Measurements from ENCODE around the gene TRIM13.

TRIM13 gene

GRCh38 chr13:49996161-49996915 lies 504 bp upstream of the TRIM13 start:
- peak; percentile 90 for DNase-seq (ENCODE audit: low spot score)

DNA sequence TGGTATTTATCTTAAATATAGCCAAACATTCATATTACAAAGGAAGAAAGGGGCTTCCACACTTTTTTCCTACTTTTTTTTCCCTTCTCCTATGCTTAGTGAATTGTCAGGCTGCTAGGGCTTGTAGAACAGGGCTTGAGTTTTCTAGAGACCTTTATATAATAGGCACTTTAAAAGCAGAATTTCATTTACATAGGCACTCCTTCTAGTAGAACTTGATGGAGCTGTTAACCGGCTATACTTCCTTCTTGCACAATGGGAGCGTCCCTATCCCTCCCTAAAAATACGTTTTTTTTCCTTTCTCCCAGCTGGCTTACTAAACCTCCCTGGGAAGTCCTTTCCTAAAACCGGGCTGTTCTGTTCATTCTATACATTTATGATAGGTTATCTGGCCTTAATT lies 1.1 kb downstream of the TRIM13 start:
- no peak for DNase-seq (ENCODE audit: low spot score)

DNA sequence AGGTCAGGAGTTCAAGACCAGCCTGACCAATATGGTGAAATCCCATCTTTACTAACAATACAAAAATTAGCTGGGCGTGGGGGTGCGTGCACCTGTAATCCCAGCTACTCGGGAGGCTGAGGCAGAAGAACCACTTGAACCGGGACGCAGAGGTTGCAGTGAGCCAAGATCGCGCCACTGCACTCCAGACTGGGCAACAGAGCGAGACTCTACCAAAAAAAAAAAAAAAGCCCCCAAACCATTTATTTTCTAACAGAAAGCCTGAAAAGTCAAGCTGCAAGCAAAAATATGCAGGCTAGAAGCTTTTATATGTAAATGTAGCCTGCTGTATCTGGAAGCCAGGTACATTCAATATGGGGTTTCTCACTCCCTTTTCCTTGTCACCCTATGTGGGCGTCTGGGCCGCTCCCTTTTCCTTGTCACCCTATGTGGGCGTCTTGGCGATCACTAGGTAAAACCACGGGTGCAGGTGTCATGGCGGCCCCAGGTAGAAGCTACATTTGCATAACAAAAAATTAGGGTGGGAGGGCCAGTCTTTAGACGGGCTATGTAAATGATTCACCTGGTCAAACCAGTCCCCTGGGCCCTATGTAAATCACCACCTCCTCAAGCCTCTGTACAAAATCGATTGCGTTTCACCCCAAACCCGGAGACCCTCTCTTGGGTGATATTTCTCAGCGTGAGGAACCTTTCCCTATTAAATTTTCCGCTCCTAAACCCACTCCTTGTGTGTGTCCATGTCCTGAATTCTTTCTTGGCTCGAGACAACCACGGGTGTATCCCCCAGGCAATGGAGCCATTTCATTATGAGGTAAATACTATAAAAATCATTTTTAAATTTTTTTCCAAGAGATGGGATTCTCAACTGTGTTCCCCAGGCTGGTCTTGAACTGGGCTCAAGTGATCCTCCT lies 2.1 kb downstream of the TRIM13 start:
- DNase-seq (ENCODE audit: low spot score) = no peak

GRCh38 chr13:50001287-50001686 lies 4.4 kb downstream of the TRIM13 start:
- DNase-seq (ENCODE audit: low spot score) = no peak

GRCh38 chr13:50006426-50007135 lies 9.7 kb downstream of the TRIM13 start:
- DNase-seq (ENCODE audit: low spot score) = no peak

GRCh38 chr13:50011461-50011860 lies 14.6 kb downstream of the TRIM13 start:
- no peak for DNase-seq (ENCODE audit: low spot score)

GRCh38 chr13:50012396-50013169 lies 15.7 kb downstream of the TRIM13 start:
- no peak for DNase-seq (ENCODE audit: low spot score)

- peak; percentile 40 for DNase-seq (ENCODE audit: low spot score)
These were observed 17.5 kb downstream of the TRIM13 start for GRCh38 chr13:50014386-50014785.

DNA sequence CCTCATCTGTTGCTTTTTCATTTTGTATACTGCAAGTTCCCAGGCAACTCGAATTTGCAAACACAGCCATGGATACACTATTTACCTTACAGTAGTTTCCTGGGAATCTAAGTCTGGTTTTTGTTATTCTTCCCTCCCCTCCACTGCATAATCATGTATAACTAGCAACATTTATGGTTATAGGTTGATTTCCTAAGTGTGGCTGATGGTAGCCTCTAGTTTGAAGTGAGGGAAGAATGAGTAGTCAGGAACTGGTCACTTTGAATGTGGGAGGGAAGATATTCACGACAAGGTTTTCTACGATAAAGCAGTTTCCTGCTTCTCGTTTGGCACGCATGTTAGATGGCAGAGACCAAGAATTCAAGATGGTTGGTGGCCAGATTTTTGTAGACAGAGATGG lies 18.4 kb downstream of the TRIM13 start, which contains the start of gene KCNRG:
Gene KCNRG (plus strand): TSS at position 187 of the 400 bp plus-strand sequence. CDS start 50 bp downstream, at position 237.
- no peak for DNase-seq (ENCODE audit: low spot score)

GRCh38 chr13:50015750-50016149 lies 18.9 kb downstream of the TRIM13 start:
- no peak for DNase-seq (ENCODE audit: low spot score)

DNA sequence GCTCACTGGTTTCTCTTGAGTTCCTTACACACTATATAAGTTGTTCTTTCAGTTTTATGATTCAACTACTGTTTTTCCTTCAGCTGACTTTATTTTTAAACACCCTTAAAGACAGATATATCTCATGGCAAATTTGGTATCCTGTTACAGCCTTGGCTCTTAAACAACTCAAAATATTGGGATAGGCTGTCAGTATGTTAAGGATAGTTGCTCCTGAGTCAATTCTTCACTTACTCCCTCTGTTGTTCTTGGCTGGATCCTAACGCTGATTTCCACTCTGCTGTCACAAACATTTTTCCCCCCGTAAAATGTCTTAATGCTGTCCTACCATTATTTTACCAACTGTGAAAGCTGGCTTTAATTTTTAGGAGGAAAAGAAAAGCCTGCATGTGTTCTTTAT lies 19.6 kb downstream of the TRIM13 start:
- no peak for DNase-seq (ENCODE audit: low spot score)

DNA sequence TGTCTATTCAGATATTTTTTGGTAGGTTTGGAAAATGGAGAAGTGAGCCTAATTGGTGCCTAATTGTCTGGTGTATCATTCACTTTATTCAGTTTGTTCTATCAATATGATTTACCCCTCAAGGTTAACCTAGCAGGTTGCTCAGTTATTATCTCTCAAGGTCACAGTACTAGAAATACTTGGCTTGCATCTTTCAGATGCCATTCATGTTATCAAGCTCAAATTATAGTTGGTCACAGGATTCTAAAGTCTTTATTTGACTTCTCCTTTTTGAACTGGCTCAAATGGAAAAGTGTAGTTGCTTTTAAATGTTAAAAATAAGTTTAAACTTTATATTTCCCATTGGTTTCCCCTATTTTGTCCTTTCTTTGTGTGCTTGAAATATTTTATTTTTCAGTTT lies 21.0 kb downstream of the TRIM13 start:
- no peak for DNase-seq (ENCODE audit: low spot score)

- DNase-seq (ENCODE audit: low spot score) = no peak
These were observed 28.6 kb downstream of the TRIM13 start for GRCh38 chr13:50025436-50025835.

- DNase-seq (ENCODE audit: low spot score) = no peak
These were observed 30.1 kb downstream of the TRIM13 start for GRCh38 chr13:50026788-50027473.

DNA sequence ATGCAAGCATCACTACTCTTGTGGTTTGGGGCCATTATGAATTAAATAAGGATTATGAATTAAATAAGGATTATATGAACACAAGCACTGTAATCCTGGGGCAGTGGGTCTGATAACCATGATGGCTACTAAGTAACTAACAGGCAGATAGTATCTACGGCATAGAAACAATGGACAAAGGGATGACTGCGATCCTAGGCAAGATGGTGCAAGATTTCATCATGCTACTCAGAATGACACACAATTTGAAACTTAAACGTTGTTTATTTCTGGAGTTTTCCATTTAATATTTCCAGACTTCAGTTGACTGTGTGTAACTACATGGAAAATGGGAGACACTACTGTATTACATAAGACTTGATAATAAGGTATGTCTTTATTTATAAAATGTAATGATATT lies 33.5 kb downstream of the TRIM13 start:
- DNase-seq (ENCODE audit: low spot score) = no peak

DNA sequence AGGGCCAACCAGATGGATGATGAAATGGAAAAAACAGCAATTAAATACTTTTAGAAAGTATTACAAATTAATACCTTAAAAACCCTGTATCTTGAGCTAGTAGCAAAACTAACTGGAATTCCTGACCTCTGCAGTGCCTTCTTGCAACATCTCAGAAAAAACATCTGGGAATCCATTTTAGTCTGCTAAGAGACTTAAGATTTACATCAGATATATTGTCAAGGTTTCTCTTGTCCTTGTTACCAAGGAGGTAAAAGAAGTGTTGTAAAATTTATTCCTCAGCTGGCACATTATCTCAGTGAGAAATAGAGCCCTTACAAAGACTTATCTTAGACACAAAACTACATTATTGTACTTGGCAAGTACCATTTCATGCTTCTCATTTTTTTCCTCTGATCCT lies 36.9 kb downstream of the TRIM13 start:
- no peak for DNase-seq (ENCODE audit: low spot score)

DNA sequence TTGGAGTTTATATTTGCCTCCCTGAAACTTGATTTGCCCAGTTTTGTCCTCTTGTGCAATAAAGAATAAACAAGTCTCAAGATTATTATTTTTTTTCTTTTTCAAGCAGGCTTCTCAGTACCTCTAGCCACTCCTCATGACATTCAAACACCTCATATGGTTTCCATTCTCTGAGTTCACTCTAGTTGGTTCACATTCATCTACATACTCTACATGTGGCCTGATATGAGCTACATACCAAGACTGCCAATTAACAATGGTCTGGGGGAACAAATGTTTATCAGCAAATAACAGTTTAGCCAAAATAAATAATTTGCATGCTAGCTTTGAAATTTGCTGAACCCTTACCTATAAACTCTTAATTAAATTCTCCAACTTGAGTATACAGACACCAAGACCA lies 40.9 kb downstream of the TRIM13 start:
- no peak for DNase-seq (ENCODE audit: low spot score)

- DNase-seq (ENCODE audit: low spot score) = no peak
These were observed 41.4 kb downstream of the TRIM13 start for GRCh38 chr13:50038266-50038665.

GRCh38 chr13:50052478-50052877 lies 55.6 kb downstream of the TRIM13 start:
- no peak for DNase-seq (ENCODE audit: low spot score)

GRCh38 chr13:50053844-50054243 lies 57.0 kb downstream of the TRIM13 start:
- no peak for DNase-seq (ENCODE audit: low spot score)

- no peak for DNase-seq (ENCODE audit: low spot score)
These were observed 58.6 kb downstream of the TRIM13 start for GRCh38 chr13:50055454-50055853.
